WTC11 (cell line): ENCODE results near the gene WNK2.

ENCODE experiments used
- CTCF ChIP-seq: fragments of 200-600 bp; IDR thresholded peaks from 2 replicates; pipeline ENCODE4 v1.8.0; 2022; ENCODE audit warnings: antibody characterized with exemption
- HMGXB4 ChIP-seq: sonication (generic); formaldehyde crosslinking; IDR thresholded peaks from 2 replicates; pipeline ENCODE4 v1.8.1; 2023; ENCODE audit warnings: mild to moderate bottlenecking, moderate library complexity, missing genetic modification reagents
- JAZF1 ChIP-seq: fragments of 250-450 bp; sonication (Bioruptor Pico); IDR thresholded peaks from 2 replicates; pipeline ENCODE4 v1.9.0; 2021; ENCODE audit warnings: moderate library complexity, mild to moderate bottlenecking, inconsistent platforms
- MAX ChIP-seq: sonication (generic); formaldehyde crosslinking; IDR thresholded peaks from 2 replicates; pipeline ENCODE4 v1.8.0; 2022; ENCODE audit warnings: mild to moderate bottlenecking, missing genetic modification reagents
- STAT6 ChIP-seq: sonication (generic); formaldehyde crosslinking; conservative IDR thresholded peaks from 2 replicates; pipeline ENCODE4 v1.8.1; 2023; ENCODE audit warnings: mild to moderate bottlenecking, low read depth, missing genetic modification reagents, moderate library complexity
- ZNF263 ChIP-seq: sonication (generic); formaldehyde crosslinking; IDR thresholded peaks from 2 replicates; pipeline ENCODE4 v1.8.1; 2022; ENCODE audit warnings: low read depth, mild to moderate bottlenecking, moderate library complexity, missing genetic modification reagents

GRCh38 chr9:93368437-93368836 is 184.5 kb downstream of the WNK2 start:
- TF ChIP-seq HMGXB4 (no peak), MAX (CRISPR knock-in tag) (no peak), CTCF (no peak), ZNF263 (no peak), STAT6 (CRISPR knock-in tag) (no peak), JAZF1 (no peak)
